Measurements from ENCODE around the gene ITPR3.
"Not testable (repeated sequence)": the region's sequence is repeated elsewhere in the genome, so short reads cannot be mapped to it uniquely, and the experiment has no call there.

Gene ITPR3

DNA sequence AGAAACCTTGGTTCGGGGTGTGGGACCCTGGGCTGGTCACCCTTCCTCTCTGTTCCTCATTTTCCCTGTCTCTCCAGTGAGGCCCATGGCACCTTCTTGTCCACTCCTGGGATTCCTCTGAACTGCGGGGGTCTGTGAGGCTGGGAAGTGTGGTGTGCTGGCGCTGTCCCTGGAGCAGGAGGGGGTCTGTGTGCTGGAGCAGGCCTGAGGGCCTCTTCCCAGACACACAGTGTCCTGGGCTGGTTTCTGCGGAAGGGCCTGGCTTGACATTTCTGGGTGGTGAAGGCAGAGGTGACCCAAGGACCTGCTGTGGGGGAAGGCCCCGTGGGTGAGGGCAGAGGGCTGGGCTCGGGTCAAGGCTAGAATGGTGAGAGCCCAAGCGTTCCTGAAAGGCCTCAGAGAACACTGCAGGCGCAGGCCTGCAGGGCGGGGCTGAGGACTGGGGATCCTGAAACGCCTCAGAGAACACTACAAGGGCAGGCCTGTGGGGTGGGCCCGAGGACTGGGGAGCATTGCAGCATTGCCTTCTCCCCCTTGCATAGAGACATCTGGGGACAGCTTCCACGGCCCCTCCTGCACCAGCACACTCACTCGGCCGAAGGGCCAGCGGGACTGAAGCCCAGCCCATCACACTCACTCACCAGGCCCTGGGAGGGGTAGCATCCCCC lies 30.5 kb upstream of the ITPR3 start:
- in situ Hi-C loops (cut with MboI; ENCODE audit: low sequenced_read_pairs) = no loop called here

- in situ Hi-C loops (cut with MboI; ENCODE audit: low sequenced_read_pairs) = no loop called here
These were observed 29.6 kb upstream of the ITPR3 start for GRCh38 chr6:33591424-33592032.

GRCh38 chr6:33592280-33592594 lies 28.9 kb upstream of the ITPR3 start:
- in situ Hi-C loops (cut with MboI; ENCODE audit: low sequenced_read_pairs) = no loop called here

DNA sequence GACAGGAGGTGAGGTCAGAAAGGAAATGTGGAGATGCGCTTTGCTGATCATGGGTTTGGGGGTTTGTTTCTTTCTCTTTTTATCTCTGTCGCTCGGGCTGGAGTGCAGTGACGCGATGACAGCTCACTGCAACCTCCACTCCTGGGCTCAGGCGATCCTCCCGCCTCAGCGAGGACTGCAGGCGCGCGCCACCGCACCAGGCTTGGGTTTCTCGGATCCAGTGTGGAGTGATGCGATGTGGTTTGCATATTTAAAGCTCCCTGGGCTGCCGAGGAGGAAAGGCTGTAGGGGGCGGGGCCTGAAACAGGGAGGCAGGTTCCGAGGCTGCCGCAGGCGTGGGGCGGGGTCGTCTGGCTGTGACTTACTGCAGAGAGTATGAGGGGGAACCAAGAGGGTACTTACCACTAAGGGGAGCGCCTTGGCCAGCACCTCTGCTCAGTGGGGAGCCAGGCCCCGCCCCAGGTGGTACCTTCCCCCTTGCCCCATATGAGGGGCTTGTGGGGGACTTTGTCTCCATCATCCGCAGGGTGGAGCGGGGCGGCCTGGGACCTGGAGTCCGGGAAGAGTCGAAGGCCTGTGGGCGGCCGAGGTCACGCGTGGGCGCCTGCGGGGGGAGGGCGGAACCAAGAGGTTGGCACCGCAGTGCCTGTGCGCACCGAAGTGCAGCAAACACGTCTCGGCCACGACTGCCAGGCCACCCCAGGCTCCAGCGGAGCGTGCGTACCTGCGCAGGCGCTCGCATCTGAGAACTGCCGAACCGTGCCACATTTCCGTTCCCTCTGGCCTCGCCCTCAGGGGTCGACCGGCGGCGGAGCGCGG lies 28.3 kb upstream of the ITPR3 start:
- in situ Hi-C loops (cut with MboI; ENCODE audit: low sequenced_read_pairs) = no loop called here

- in situ Hi-C loops (cut with MboI; ENCODE audit: low sequenced_read_pairs) = no loop called here
These were observed 27.8 kb upstream of the ITPR3 start for GRCh38 chr6:33593414-33593727.

DNA sequence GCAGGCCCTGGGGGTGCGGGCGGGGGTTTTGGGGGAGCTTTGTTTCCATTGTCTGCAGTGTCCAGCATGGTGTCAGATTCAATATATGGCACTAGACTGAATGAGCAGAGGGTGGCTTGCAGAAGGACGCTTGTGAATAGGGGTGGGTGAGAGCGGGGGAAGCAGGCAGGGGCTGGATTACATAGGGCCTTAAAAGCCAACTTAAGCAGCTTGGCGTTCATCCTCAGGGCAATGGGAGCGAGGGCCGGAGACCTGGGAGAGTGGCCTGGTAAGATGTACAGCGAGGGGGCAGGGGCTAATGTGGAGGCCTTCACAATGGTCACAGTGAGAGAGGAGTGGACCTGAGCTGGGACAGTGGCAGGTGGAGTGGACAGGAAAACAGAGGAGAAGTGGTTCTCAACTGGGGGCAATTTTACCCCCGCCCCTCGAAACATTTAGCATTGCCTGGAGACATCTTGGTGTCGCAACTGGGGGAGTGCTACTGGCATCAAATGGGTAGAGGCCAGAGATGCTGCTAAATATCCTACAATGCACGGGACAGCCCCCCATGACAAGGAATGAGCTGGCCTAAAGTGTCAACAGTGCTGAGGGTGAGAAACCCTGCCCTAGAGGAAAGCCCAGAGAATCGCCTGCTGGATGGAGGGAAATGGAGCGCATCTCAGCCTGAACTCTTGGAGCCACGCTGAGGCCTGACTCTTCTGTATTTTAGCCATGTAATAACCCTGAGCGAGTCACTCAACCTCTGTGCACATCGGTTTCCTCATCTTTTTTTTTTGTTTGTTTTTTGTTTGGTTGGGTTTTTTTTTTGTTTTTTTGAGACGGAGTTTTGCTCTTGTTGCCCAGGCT lies 25.9 kb upstream of the ITPR3 start:
- in situ Hi-C loops (cut with MboI; ENCODE audit: low sequenced_read_pairs) = no loop called here

GRCh38 chr6:33596894-33597293 lies 24.2 kb upstream of the ITPR3 start:
- in situ Hi-C loops (cut with MboI; ENCODE audit: low sequenced_read_pairs) = not testable (repeated sequence)

DNA sequence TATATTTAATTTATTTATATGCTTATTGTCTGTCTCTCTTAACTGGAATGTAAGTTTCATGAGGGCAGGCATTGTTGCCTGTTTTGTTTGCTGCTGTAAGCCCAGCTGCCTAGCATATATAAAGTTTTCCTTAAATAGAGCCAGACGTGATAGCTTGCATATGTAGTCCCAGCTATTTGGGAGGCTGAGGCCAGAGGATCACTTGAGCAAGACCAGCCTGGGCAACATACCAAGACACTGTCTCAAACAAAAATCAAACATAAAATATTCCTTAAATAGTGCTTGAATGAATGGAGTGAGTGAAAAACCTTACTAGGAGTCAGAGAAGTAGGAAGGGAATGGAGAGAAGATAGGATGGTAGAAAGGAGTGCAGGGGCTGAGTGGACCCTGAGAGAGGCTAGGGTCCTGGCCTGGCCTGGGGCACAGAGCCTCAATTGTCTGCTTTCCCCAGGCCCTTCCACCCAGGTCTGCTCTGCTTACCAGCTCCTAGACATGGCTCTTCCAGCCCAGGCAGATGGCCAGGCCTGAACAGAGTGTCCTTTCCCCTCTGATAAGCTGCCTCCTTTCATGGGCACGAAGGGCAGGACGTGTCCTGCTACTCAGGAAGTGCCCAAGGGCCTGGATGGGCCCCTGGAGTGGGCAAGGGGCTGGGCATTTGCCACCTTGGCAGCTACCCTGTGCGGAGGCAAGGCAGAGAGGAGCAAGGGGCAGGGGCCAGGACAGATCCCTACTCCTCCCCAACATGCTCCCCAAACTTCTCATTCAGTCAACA lies 23.4 kb upstream of the ITPR3 start:
- in situ Hi-C loops (cut with MboI; ENCODE audit: low sequenced_read_pairs) = no loop called here

DNA sequence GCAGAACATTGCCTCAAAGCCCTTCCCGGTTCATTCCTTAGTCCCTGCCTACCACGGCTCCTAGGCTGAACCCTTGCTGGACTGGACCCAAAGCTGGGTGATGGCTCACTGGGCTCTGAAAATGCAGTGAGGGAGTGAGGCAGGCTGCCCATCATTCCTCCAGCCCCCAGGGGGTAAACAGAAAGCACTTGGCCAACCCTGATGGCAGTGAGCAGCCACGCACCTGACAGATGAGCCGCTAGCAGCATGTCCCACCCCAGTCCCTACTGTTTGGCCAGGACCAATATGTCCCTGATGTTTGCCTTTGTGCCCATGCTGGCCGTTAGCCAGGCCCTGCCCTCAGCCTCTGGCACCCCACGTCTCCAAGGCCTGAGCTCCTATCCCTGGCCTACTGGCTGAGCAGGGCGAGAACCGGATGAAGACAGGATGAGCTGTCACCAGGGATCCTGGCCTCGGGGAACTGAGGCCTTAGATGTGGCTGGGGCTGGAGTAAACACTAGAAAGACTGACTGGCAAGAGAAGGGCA lies 21.6 kb upstream of the ITPR3 start:
- in situ Hi-C loops (cut with MboI; ENCODE audit: low sequenced_read_pairs) = no loop called here

GRCh38 chr6:33600761-33601160 lies 20.4 kb upstream of the ITPR3 start:
- in situ Hi-C loops (cut with MboI; ENCODE audit: low sequenced_read_pairs) = no loop called here

GRCh38 chr6:33602180-33602579 lies 18.9 kb upstream of the ITPR3 start:
- in situ Hi-C loops (cut with MboI; ENCODE audit: low sequenced_read_pairs) = no loop called here

GRCh38 chr6:33604941-33605854 lies 15.9 kb upstream of the ITPR3 start:
- in situ Hi-C loops (cut with MboI; ENCODE audit: low sequenced_read_pairs) = no loop called here

DNA sequence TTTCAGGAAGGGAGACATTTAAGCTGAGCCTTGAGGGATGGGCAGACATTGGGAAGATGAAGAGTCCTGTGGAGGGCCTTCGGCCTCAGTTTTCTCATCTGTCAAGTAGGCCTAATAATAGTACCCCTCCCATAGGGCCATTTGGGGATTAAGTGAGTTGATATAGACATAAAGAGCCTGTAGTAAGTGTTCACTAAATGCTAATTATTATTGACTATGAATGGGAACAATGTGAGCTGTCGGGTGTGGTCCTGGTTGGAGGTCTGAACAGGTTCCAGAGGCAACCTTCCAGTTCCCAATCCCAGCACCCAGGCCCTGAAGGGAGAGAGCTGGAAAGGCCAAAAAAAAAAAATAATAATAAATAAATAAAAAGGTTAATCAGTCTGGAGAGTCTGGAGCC lies 14.5 kb upstream of the ITPR3 start:
- in situ Hi-C loops (cut with MboI; ENCODE audit: low sequenced_read_pairs) = no loop called here

DNA sequence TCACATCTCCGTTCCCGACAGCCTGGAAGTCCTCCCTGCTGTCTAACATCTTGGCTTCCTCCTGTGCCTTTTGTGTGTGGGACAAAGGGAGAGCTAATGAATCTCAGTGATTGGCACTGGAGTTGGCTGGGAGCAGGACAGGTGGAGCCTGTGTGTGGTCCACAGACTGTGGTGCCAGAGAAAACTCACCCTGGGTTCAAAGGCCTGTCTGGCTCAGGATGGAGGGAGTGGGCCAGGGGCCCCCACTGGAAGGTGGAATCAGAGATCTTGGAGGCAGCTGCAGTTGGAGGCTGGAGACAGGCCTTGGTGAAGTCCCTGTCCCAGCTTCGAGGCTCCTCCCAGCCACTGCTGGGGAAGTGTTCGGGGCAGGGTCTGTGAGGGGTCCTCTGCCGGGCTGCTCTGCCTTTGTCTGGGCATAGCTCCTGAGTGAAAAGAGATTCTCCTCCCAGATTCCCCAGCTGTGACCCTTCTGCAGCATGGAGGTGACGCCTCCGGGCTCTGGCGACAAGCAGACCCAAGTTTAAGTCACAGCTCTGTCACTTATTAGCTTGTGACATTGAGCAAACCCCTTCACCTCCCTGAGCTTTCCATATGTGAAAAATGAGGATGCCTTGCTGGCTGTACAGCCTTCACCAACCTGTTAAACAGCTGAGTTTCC lies 13.9 kb upstream of the ITPR3 start:
- in situ Hi-C loops (cut with MboI; ENCODE audit: low sequenced_read_pairs) = no loop called here

- in situ Hi-C loops (cut with MboI; ENCODE audit: low sequenced_read_pairs) = no loop called here
These were observed 13.3 kb upstream of the ITPR3 start for GRCh38 chr6:33607784-33608161.

- in situ Hi-C loops (cut with MboI; ENCODE audit: low sequenced_read_pairs) = no loop called here
These were observed 12.1 kb upstream of the ITPR3 start for GRCh38 chr6:33609019-33609418.

GRCh38 chr6:33609528-33609927 lies 11.6 kb upstream of the ITPR3 start:
- in situ Hi-C loops (cut with MboI; ENCODE audit: low sequenced_read_pairs) = no loop called here

DNA sequence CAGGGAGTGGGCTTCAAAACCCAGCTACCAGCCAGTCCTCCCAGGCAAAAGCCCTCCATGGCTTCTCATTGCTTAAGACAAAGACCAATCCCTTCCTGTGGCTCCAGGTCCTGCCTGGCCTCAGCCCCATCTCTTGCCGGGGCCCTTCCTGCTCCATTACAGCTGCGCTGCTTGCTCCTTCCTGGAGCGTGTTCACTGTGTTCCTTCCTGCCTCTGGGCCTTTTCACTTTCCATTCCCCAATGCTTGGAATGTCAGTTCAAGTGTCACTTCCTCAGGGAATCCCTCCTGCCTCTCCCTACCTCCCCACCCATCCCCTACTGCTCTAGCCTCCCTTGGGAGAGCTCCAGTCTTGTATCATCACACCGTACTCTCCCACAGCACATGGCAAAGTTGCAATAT lies 11.1 kb upstream of the ITPR3 start:
- in situ Hi-C loops (cut with MboI; ENCODE audit: low sequenced_read_pairs) = no loop called here

All from HL-60/S4 treated with retinoic acid at 250 ng/mL for 4 days and 3 days (cell line).